Keratinocyte (primary cell): Measurements from ENCODE around the gene SHMT2. TPM values are rescaled to one million over a fixed set of nuclear protein-coding genes. Genes with fewer than 3 reads are reported as not detected.
A peak's percentile ranks its signal among the peaks of the same experiment; 100 is the strongest.

Experiments
- DNase-seq: peaks from one replicate; pipeline ENCODE4 v3.0.0-alpha.2; 2011; ENCODE audit warnings: low read depth, missing footprints, low spot score
- FAIRE-seq: peaks from 2 replicates; lab custom pipeline; 2011; peaks lifted over from hg19 to GRCh38; lab: Jason Lieb, UNC
- H2AFZ ChIP-seq: 2 replicates; pipeline ENCODE4 v1.6.0; 2012; ENCODE audit warnings: low read length, control low read depth, inconsistent platforms; ENCODE audit not compliant: control insufficient read depth
- H3K27ac ChIP-seq: 2 replicates; pipeline ENCODE4 v1.5.1; 2011; ENCODE audit warnings: low read length; ENCODE audit not compliant: control insufficient read depth, insufficient read depth
- H3K27me3 ChIP-seq: 3 replicates; pipeline ENCODE4 v1.6.0; 2011; ENCODE audit warnings: low read length; ENCODE audit not compliant: control insufficient read depth, insufficient read depth; ENCODE audit errors: extremely low read depth
- H3K36me3 ChIP-seq, 2 experiments: 2 replicates in 1 of 2; 3 replicates in 1 of 2; pipeline ENCODE4 v1.5.1; 2011; ENCODE audit warnings: low read length in 2 of 2, mild to moderate bottlenecking in 1 of 2; ENCODE audit not compliant: control insufficient read depth in 2 of 2, insufficient read depth in 2 of 2; ENCODE audit errors: extremely low read depth in 1 of 2
- H3K4me1 ChIP-seq: 3 replicates; pipeline ENCODE4 v1.5.1; 2011; ENCODE audit warnings: low read length; ENCODE audit not compliant: control insufficient read depth, insufficient read depth; ENCODE audit errors: extremely low read depth
- H3K4me2 ChIP-seq: 3 replicates; pipeline ENCODE4 v1.6.0; 2011; ENCODE audit warnings: low read depth, low read length; ENCODE audit not compliant: control insufficient read depth, insufficient read depth; ENCODE audit errors: extremely low read depth
- H3K4me3 ChIP-seq, 3 experiments: fragments of 200-600 bp in 1 of 3; sonication (generic) in 1 of 3; 2 replicates in 2 of 3; 3 replicates in 1 of 3; pipeline ENCODE4 v1.5.1; 2011 to 2016; ENCODE audit warnings: low read length in 3 of 3, mild to moderate bottlenecking in 3 of 3, control low read depth in 2 of 3, inconsistent platforms in 1 of 3, low read depth in 1 of 3, mixed read lengths in 1 of 3, mixed run types in 1 of 3, moderate library complexity in 1 of 3; ENCODE audit not compliant: control insufficient read depth in 2 of 3, insufficient read depth in 2 of 3; ENCODE audit errors: extremely low read depth in 1 of 3
- H3K79me2 ChIP-seq: 2 replicates; pipeline ENCODE4 v1.6.0; 2012; ENCODE audit warnings: low read length; ENCODE audit not compliant: control insufficient read depth, insufficient read depth
- H3K9ac ChIP-seq: 3 replicates; pipeline ENCODE4 v1.6.0; 2011; ENCODE audit warnings: low read length; ENCODE audit not compliant: control insufficient read depth, insufficient read depth; ENCODE audit errors: extremely low read depth
- H3K9me1 ChIP-seq: 3 replicates; pipeline ENCODE4 v1.6.0; 2011; ENCODE audit warnings: low read length; ENCODE audit not compliant: control insufficient read depth, insufficient read depth; ENCODE audit errors: extremely low read depth
- H3K9me3 ChIP-seq: 2 replicates; pipeline ENCODE4 v1.5.1; 2012; ENCODE audit warnings: low read depth, low read length; ENCODE audit not compliant: control insufficient read depth
- H4K20me1 ChIP-seq: 3 replicates; pipeline ENCODE4 v1.6.0; 2011; ENCODE audit warnings: low read length; ENCODE audit not compliant: control insufficient read depth, insufficient read depth; ENCODE audit errors: extremely low read depth
- CTCF ChIP-seq, 3 experiments: IDR thresholded peaks in 1 of 3; conservative IDR thresholded peaks in 1 of 3; optimal IDR thresholded peaks in 1 of 3; 2 replicates in 2 of 3; 3 replicates in 1 of 3; pipeline versions ENCODE3 to v1.5.1; 2011; ENCODE audit warnings: low read length in 3 of 3, mild to moderate bottlenecking in 3 of 3, moderate library complexity in 2 of 3, control low read depth in 1 of 3, inconsistent platforms in 1 of 3; ENCODE audit not compliant: insufficient read depth in 2 of 3; ENCODE audit errors: extremely low read depth in 1 of 3
- EZH2 ChIP-seq: IDR thresholded peaks from one replicate; pipeline ENCODE4 v1.6.1; 2012; ENCODE audit warnings: inconsistent platforms, mild to moderate bottlenecking, low read length, moderate library complexity
- dilution Hi-C: fragments of 300-500 bp; cut with MboI; formaldehyde crosslinking; loops from one replicate; pipeline ENCODE4 v1.7.0; 2020; ENCODE audit warnings: low sequenced_read_pairs; ENCODE audit not compliant: extremely low pct_ligation_motif_present
- polyA plus RNA-seq, 5 experiments: library from polyadenylated mRNA; depleted of rRNA in 3 of 5; stranded (reverse) in 3 of 5; stranded (forward) in 1 of 5; unstranded in 1 of 5; fragments of >200 nt; gene quantifications; 1 replicate in 1 of 5; 2 replicates in 3 of 5; 3 replicates in 1 of 5; pipeline versions ENCODE4 v1.2.1 to v1.2.3, GENCODE V29; 2011 to 2012; ENCODE audit warnings: missing spikeins in 2 of 5, low read depth in 1 of 5, low replicate concordance in 1 of 5

The SHMT2 gene
- polyA plus RNA-seq, 1 donor (not counting 4 experiments of a cell fraction or from before 2014, with no cell fraction given), result 128 TPM

- Histone ChIP-seq H3K36me3 (peaks cover 0 to 5% of the 10 kb centered on the region in 2 experiments), H3K9ac (peak within 1 kb of the TSS; percentile 47), H3K9me1 (no peaks in the 10 kb centered on the region), H3K4me1 (peaks cover 38% of the 10 kb centered on the region), H3K27me3 (peaks cover 53% of the 10 kb centered on the region), H3K27ac (no peak within 1 kb of the TSS), H3K4me2 (peak within 1 kb of the TSS; percentile 89), H3K9me3 (no peaks in the 10 kb centered on the region), H3K79me2 (no peaks in the 10 kb centered on the region), H4K20me1 (no peaks in the 10 kb centered on the region), H2AFZ (peak within 1 kb of the TSS; percentile 56), H3K4me3 (peak within 1 kb of the TSS; percentile 46 to 73 (median 65))
- dilution Hi-C loops, result no loop called here
- FAIRE-seq (no peak), DNase-seq (no peak)
- no peak for TF ChIP-seq CTCF (optimal IDR thresholded peaks at IDR 0.05 in 1 of 3, IDR thresholded peaks at IDR 0.05 in 1 of 3, conservative IDR thresholded peaks at IDR 0.05 in 1 of 3; ENCODE audit: extremely low read depth in 1 of 3, insufficient read depth in 2 of 3, low read length in 3 of 3)
- no peak for TF ChIP-seq EZH2
Observed at GRCh38 chr12:57216014-57216911, 13.2 kb upstream of the SHMT2 start, which contains the start of gene NXPH4. Gene NXPH4 (plus strand): TSS chr12:57216794. CDS start chr12:57216970, 176 bp downstream.

- peaks cover 61% of the 10 kb centered on the region for H3K27me3 ChIP-seq
- H4K20me1 ChIP-seq, result no peaks in the 10 kb centered on the region
- H3K36me3 ChIP-seq, result peaks cover 0 to 2% of the 10 kb centered on the region in 2 experiments
- no peak for FAIRE-seq
- no peak for DNase-seq
- dilution Hi-C loops, result no loop called here
- peak overlapping the region; percentile 46 to 73 (median 65) for H3K4me3 ChIP-seq
- no peaks in the 10 kb centered on the region for H3K9me3 ChIP-seq
- no peaks in the 10 kb centered on the region for H3K9me1 ChIP-seq
- H3K4me1 ChIP-seq, result peaks cover 38% of the 10 kb centered on the region
- peak overlapping the region; percentile 47 for H3K9ac ChIP-seq
- H2AFZ ChIP-seq, result peak overlapping the region; percentile 56
- H3K4me2 ChIP-seq, result peak overlapping the region; percentile 89
- no peak overlapping the region for H3K27ac ChIP-seq
- TF ChIP-seq EZH2, result peak; percentile 58
- TF ChIP-seq CTCF (optimal IDR thresholded peaks at IDR 0.05 in 1 of 3, IDR thresholded peaks at IDR 0.05 in 1 of 3, conservative IDR thresholded peaks at IDR 0.05 in 1 of 3; ENCODE audit: extremely low read depth in 1 of 3, insufficient read depth in 2 of 3, low read length in 3 of 3), result no peak
- no peaks in the 10 kb centered on the region for H3K79me2 ChIP-seq
Observed at GRCh38 chr12:57216921-57217879, 12.3 kb upstream of the SHMT2 start.
